Non-pigmented ciliary epithelial cell (primary cell): ENCODE results near the gene SDK1.

Experiments used
- DNase-seq: peaks from one replicate; pipeline ENCODE4 v3.0.0-alpha.2; 2010; ENCODE audit warnings: low read depth

SDK1 gene, protein sequence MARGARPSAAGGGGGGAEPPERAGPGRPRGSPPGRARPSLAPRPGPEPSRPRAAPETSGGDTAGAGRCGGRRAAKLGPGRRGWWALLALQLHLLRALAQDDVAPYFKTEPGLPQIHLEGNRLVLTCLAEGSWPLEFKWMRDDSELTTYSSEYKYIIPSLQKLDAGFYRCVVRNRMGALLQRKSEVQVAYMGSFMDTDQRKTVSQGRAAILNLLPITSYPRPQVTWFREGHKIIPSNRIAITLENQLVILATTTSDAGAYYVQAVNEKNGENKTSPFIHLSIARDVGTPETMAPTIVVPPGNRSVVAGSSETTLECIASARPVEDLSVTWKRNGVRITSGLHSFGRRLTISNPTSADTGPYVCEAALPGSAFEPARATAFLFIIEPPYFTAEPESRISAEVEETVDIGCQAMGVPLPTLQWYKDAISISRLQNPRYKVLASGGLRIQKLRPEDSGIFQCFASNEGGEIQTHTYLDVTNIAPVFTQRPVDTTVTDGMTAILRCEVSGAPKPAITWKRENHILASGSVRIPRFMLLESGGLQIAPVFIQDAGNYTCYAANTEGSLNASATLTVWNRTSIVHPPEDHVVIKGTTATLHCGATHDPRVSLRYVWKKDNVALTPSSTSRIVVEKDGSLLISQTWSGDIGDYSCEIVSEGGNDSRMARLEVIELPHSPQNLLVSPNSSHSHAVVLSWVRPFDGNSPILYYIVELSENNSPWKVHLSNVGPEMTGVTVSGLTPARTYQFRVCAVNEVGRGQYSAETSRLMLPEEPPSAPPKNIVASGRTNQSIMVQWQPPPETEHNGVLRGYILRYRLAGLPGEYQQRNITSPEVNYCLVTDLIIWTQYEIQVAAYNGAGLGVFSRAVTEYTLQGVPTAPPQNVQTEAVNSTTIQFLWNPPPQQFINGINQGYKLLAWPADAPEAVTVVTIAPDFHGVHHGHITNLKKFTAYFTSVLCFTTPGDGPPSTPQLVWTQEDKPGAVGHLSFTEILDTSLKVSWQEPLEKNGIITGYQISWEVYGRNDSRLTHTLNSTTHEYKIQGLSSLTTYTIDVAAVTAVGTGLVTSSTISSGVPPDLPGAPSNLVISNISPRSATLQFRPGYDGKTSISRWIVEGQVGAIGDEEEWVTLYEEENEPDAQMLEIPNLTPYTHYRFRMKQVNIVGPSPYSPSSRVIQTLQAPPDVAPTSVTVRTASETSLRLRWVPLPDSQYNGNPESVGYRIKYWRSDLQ (N-terminal part only)

DNA sequence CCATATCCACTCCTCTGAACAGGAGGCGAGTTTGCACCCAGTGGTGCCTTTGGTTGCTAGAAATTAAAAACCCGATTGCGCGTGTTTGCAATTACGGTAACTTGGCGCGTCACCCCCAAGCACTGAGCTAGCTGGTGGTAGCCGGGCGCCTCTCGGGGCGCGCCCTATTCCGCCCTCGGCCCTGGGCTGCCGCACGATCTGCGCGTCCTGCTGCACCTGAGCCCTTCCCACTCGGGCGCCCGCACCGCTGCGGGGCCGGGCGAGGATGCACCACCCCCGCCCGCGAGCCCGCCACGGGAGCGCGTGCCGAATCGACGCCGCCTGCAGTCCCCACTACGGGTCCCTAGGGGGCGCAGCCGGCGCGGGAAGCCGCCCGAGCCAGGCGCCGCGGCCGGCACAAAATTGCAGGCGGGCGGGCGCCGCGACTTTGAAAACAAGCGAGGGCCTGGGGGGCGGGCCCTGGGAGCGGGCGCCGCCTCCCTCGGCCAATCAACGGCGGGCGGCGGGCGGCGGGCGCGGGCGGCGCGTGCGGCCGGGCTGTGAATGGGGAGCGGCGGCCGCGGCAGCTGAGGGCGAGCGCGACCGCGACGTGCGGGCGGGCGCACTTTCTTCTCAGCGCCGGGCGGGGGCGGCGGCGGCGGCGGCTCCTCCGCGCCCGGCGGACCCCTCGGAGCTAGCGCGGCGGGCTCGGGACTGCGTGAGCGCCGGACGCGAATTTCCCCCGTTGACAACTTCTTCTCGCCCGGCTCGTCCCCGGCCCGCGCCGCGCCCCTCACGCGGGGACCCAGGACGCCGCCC lies at the start of gene SDK1:
SDK1 (plus strand) TSS at position 602 of the 798 bp plus-strand sequence. CDS start 335 bp downstream, outside the sequence.
- peak; percentile 27 for DNase-seq

DNA sequence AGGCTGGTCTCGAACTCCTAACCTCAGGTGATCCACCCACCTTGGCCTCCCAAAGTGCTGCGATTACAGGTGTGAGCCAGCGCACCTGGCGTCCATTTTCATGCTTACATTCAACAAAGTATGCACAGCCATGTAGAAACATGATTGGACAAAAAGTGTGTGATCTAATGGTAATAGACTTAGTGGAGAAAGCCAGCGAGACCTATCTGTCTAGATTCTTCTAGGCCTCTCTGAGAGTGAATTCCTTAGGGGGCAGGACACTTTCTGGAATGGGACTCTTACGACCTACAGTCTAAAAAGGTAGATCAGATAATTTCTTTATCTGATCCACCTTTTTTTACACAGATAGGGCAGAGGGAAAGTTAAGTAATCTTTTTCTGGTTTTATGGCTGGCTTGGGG lies 46.3 kb upstream of the SDK1 start:
- DNase-seq, result no peak

DNA sequence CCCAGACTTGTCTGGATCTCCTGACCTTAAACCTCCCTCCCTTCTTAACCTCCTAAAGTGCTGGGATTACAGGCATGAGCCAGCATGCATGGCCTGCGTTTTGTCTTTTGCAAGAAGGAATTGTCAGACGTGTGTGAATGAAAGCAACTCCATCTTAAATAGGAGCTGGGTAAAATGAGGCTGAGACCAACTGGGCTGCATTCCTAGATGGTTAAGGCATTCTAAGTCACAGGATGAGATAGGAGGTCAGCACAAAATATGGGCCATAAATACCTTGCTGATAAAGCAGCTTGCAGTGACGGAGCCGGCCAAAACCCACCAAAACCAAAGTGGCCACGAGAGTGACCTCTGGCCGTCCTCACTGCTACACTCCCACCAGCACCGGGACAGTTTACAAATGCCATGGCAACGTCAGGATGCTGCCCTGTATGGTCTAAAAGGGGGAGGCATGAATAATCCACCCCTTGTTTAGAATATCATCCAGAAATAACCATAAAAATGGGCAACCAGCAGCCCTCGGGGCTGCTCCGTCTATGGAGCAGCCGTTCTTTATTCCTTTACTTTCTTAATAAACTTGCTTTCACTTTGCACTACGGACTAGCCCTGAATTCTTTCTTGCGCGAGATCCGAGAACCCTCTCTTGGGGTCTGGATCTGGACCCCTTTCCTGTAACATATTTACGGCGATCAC lies 41.2 kb upstream of the SDK1 start:
- no peak for DNase-seq

DNA sequence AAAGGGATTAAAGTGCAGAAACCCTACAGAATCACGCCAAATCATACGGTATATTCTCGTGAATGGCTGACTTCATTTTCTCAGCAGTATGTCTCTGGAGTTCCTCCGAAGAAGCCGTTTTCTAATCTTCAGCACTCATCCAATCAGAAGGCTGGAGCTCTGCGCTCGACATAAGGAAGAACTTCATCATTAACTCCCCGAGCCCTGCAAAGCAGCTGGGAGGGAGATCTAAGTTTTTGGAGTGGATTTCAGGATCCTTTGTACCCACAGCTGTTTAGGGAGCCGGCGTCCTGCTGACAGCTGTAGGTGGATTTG lies 40.7 kb upstream of the SDK1 start:
- DNase-seq, result no peak

DNA sequence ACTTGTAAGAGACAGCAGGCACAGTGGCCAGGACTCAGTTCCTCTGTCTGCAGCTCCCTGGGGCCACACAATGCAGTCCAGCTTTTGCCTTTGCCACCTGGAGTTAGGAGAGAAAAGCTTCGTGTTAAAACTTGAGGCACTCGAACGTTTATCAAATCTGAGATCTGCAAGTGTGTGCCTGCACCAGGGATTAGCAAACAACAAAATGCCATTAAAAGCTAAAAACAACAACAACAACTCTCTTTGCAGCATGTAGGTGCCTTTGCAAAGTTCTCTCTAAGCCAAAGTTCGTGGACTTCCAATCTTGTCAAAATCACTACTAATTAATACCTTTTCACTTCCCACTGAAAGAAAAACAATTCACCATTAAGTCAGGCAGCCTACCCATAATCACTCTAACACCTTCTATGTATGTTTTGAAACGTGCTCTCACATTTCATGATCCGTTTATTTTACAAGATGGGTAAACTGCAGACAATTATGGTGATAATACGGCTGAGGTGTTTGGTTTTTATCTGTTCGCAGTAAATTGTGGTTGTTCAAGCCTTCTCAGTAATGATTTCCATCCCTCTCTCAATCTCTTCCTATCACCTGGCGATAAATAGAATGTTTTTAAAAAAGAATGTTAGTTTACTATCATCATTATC lies 36.2 kb upstream of the SDK1 start:
- no peak for DNase-seq

DNA sequence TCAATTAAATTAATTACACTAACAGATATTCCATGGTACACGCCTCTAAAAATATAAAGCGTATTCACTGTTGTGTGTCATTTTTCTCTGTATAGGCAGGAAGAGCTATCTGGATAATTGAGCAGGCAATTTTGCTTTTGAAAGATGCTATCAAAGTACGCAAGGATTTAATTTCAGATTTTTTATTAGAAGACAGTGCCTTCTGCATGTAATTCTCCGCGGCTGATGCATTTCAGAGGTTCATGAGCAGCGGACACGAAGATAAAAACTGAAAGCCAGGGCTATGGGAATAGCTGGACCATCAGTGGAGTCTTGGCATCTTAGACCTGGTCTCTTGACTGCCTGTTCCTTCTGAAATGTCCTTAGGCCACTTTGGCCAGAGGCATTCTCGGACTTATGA lies 35.7 kb upstream of the SDK1 start:
- no peak for DNase-seq

DNA sequence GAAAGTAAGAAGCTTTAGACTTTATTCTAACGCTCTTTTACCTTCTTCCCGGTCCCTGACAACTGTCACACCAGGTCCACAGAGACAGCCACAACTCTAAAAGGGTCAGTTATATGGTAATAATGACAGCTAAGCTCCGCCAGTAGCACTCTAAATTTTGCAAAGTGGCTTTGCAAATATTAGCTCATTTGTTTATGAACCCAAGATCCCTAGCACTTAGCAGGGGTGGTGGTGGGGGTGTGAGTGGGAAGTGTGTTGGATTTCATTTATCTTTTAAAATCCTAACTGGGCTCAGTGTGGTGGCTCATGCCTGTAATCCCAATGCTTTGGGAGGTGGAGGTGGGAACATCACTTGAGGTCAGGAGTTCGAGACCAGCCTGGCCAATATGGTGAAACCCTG lies 34.8 kb upstream of the SDK1 start:
- no peak for DNase-seq

DNA sequence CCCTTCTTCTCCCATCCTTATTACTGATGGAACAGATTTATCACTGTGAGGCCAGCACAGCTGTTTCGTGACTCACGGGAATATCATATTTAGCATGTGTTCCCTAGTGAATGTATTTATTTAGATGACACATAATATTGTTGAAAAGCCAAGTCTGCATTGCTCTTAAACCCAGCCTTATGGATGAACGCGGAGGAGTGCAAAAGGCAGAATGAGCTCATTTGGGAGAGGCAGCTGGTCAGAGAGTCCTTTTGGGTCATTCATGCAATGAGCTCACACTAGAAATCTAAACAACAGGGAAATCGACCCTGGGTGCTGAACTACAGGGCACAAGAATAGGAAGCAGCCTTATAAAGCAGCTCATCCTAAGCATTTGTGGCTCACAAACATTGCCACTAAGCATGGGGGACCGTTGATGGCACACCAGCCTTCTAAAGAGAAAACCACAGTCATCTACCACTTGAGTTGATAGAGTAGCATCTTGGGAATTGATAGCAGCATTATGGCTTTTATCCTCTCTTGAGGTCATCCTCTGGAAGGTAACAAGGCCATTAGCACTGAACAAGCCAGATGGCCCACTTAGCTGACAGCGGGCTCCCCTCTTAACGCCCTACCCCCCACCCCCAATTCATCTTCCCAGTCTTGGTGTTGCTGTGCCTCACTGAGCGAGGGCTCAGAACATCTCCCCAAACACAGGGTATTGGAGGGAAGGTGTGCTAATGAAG lies 32.9 kb upstream of the SDK1 start:
- DNase-seq, result peak; percentile 97

DNA sequence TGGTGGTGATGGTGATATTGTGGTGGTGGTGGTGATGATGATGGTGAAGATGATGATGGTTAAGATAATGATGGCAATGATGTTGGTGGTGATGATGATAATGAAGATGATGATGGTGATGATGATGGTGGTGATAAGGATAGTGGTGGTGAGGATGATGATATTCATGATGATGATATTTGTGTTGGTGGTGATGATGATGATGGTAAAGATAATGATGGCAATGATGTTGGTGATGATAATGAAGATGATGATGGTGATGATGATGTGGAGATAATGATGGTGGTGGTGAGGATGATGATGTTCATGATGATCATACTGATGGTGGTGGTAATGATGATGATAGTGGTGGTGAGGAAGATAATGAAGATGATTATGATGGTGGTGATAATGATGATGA lies 30.7 kb upstream of the SDK1 start:
- no peak for DNase-seq

DNA sequence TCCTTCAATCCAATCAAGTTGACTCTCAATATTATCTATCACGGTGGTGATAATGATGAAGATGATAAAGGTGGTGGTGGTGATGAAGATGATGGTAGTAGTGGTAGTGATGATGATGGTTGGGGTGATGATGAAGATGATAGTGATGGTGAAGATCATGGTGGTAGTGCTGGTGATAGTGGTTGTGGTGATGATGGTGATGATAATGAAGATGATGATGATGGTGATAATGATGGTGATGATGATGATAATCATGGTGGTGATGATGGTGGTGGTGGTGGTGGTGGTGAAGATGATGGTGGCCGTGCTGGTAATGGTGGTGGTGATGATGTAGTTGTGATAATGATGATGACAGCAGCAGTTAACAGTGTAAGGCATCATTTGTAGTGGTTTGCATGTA lies 29.8 kb upstream of the SDK1 start:
- no peak for DNase-seq

DNA sequence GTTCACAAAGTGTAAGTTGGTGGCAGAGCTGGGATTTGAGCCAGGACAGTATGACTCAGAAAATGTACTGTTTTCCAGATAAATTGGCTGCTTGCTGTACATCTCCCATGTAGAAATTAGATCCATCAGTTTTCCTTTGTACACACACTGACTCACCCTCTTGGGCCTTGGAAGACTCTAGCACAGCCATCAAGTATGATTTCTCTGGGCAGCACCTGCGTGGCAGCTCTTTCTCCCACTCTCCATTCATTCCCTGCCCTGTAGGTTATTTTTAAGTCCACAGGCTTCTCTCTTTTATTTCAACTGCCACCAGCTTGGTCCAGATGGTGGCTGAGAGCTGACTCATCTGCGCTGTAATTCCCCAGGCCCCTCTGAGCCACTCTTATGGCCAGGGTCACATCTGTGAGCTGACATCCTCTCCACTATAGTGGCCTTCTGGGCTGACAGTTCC lies 28.3 kb upstream of the SDK1 start:
- peak; percentile 77 for DNase-seq

DNA sequence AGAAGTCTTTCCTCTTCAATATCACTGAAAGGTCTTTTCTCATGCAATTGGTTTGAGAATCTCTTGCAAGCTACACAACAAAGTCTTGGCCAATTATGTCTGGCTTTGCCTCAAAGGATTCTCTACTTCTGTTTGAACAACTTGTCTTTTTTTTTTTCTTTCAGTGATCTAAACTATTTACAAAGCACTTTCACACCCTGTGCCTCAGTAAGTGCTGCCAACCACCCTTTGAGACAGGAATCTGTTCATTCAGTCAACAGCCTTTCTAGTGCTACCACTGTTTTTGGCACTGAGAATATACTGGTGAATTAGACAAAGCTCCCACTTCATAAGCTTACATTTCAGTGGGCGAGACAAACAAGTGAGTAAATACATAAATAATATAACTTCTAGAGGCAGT lies 26.9 kb upstream of the SDK1 start:
- DNase-seq, result no peak

DNA sequence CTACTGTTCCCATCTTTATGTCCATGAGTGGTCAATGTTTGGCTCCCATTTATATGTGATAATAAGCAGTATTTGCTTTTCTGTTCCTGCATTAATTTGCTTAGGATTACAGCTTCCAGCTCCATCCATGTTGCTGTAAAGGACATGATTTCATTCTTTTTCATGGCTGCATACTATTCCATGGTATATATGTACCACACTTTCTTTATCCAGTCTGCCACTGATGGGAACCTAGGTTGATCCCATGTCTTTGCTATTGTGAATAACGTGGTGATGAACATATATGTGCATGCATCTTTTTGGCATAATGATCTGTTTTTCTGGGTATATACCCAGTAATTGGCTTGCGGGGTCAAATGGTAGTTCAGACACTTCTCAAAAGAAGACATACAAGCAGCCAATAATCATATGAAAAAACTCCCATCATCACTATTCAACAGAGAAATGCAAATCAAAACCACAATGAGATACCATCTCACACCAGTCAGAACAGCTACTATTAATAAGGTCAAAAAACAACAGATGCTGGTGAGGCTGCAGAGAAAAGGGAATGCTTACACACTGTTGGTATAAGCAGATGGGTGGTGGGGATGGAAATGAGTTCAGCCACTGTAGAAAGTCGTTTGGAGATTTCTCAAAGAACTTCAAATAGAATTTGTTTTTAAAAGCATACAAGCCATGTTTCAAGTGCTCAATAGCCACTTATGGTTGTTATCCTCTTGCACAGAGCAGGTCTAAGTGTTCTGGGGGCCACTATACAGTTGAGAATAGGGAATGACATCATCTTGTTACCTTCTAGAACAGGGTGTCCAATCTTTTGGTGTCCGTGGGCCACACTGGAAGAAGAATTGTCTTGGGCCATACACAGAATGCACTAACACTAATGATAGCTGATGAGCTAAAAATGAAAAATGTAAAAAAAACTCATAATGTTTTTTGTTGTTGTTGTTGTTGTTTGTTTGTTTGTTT lies 23.2 kb upstream of the SDK1 start:
- no peak for DNase-seq

DNA sequence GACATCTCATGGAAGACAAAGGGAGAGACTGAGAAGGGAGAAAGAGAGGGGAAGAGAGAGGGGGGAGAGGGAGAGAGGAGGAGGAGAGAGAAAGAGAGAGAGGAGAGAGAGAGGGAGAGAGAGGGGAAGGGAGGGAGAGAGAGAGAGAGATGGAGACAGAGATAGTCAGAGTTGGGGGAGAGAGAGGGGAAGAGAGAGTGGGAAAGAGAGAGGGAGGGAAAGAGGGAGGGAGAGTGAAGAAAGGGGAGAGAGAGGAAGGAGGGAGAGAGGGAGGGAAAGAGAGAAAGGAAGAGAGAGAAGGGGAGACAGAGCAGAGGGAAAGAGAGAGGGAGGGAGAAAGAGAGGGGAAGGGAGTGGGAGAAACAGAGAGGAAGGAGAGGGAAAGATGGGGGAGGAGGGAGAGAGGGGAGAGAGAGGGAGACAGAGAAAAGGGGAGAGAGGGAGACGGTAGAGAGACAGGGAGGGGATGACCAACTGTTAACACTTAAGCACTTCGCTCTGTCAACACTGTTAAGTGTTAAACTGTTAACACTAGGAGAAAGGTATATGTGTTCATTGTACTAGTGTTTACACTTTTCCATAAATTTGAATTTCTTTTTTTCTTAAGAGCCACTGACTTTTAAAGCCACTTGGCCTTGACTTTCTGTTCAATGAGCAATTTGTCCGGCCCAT lies 21.8 kb upstream of the SDK1 start:
- no peak for DNase-seq

DNA sequence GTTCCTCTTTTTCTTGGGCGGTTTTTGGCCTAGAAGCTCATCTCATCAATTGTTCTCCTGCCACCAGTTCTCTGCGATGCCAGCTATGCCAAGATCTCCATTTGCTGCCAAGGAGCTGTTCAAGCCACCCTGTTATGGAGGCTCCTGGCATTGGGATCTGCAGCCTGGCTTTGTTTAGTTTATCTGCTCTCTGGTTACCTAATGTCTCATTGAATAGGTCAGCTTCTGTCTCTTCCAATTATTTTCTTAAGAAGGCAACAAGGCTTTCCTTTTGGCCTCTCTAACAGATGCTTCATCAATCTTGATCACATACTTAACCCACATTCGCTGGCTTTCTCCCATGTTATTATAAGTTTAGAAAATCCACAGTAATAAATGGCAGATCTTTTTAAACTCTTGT lies 20.6 kb upstream of the SDK1 start:
- DNase-seq, result no peak

DNA sequence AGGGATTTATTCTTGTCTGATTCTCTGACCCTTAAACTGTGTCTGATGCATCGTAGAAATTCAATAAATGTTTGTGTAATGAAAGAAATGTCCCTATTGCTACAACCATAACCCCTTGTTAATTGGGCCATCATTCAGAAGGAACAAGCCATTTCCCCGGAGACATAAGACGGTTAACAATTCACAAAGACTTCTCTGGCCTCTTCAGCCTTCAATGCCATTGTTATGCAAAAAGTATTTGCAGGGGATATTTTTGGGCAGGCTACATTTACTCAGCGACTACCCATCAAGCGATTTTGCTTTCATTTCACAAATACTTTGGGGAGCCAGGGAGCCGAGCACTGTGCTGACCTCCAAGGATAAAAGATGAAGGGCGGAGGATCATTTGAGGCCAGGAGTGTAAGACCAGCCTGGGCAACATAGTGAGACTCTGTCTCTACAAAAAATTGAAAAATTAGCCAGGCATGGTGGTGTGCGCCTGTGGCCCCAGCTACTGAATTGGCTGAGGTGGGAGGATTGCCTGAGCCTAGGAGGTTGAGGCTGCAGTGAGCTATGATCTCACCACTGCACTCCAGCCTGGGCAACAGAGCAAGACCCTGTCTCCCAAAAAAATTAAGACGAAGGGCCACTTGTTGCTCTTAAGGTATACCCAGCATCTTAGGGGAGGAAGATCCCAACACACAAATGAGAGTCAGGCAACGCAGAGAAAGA lies 20.0 kb upstream of the SDK1 start:
- DNase-seq, result no peak

DNA sequence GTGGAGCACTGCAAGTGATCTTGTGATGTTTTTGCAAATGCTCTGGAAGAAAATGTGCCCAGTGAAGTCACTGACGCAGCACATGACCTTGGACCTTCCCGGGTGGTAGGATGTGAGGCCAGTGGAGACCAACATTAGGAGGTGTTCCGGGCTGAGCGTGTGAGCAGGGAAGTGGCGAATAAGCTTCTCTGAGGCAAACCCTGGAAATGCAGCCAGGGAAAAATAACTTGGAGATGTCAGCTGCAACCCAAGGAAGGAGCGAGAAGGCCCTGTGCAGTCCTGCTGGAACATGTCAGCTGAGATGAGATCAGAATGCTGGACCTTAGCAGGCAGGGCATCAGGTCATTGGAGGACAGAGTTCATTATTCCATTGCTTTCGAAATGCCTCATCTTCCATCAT lies 18.6 kb upstream of the SDK1 start:
- DNase-seq, result no peak
